Mammary epithelial cell (primary cell): ENCODE measurements around the gene PCDHGA2.

Experiments
- CTCF ChIP-seq, 2 donors: IDR thresholded peaks in 1 of 2; conservative IDR thresholded peaks in 1 of 2; 2 replicates each; pipeline ENCODE4 v1.5.1; 2011 to 2012; ENCODE audit warnings: inconsistent platforms in 2 of 2, low read length in 2 of 2, mild to moderate bottlenecking in 2 of 2, control low read depth in 1 of 2, low read depth in 1 of 2; ENCODE audit not compliant: insufficient read depth in 1 of 2; ENCODE audit errors: extremely low read depth in 1 of 2
- EZH2 ChIP-seq: IDR thresholded peaks from 2 replicates; pipeline ENCODE4 v1.6.1; 2012; ENCODE audit warnings: low read length, inconsistent platforms, borderline replicate concordance

GRCh38 chr5:141356133-141356532, 17.6 kb downstream of the PCDHGA2 start:
- no peak for TF ChIP-seq EZH2
- TF ChIP-seq CTCF (conservative IDR thresholded peaks at IDR 0.05 in 1 of 2, IDR thresholded peaks at IDR 0.05 in 1 of 2; ENCODE audit: extremely low read depth in 1 of 2, insufficient read depth in 1 of 2, low read depth in 1 of 2, low read length in 2 of 2), result no peak
